ENCODE measurements around the gene SLC6A1.

DNA sequence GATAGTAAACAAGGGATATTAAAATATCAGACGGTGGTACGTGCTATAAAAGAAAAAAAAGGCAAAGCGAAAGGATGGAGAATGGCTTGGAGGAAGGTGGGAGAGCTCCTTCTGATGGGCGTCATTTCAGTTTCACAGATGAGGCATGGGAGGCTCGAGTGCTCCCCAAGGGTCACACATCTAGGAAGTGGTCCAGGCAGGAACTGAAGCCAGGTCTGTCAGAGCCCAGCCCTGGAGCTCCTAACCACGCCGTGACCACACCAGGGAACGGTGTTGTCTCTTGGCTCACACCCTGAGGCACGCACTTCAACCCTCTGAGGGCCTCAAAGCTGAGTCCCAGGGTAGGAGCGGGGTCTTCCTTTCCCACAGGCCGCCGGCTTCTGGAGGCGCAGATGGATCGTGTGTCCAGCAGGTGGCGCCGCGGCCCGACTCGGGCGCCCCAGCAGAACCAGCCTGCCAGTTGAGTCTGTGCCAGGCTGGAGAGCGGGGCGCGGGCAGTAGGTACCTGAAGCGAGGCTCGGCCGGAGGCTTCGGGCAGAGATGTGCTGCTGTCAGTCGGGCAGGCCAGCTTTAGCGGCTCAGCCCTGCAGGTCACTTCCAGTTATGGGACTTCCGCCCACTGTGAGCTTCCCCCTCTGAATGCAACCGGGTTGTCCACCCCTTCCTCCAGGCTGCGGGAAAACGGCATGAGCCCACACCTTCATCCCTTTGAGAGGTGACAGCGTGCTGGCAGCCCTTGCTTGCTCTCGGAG, 68.1 kb downstream of the SLC6A1 start:
- no peak for TF ChIP-seq EZH2 (IDR thresholded peaks at IDR 0.05; ENCODE audit: borderline replicate concordance, low read length)
- TF ChIP-seq CTCF (IDR thresholded peaks at IDR 0.05; ENCODE audit: low read length), result peak; percentile 72

All from OCI-LY1 (cell line).